SU-DHL-6 (cell line): ENCODE data around the gene RFXANK.
A peak's percentile ranks its signal among the peaks of the same experiment; 100 is the strongest.

Experiments used
- EZH2phosphoT487 ChIP-seq: fragments of 200-600 bp; sonication (generic), shearing (Covaris generic); conservative IDR thresholded peaks from 2 replicates; pipeline ENCODE4 v1.6.1; 2018; ENCODE audit warnings: mild to moderate bottlenecking, antibody characterized with exemption, low read length, moderate library complexity, mixed read lengths
- TF ChIP-seq, protein P1 (sequence below): fragments of 200-600 bp; sonication (generic); IDR thresholded peaks from one replicate; pipeline ENCODE4 v1.5.1; 2017; ENCODE audit warnings: antibody characterized with exemption, mild to moderate bottlenecking, low read length, moderate library complexity; ENCODE audit not compliant: insufficient read depth, poor library complexity, severe bottlenecking

DNA sequence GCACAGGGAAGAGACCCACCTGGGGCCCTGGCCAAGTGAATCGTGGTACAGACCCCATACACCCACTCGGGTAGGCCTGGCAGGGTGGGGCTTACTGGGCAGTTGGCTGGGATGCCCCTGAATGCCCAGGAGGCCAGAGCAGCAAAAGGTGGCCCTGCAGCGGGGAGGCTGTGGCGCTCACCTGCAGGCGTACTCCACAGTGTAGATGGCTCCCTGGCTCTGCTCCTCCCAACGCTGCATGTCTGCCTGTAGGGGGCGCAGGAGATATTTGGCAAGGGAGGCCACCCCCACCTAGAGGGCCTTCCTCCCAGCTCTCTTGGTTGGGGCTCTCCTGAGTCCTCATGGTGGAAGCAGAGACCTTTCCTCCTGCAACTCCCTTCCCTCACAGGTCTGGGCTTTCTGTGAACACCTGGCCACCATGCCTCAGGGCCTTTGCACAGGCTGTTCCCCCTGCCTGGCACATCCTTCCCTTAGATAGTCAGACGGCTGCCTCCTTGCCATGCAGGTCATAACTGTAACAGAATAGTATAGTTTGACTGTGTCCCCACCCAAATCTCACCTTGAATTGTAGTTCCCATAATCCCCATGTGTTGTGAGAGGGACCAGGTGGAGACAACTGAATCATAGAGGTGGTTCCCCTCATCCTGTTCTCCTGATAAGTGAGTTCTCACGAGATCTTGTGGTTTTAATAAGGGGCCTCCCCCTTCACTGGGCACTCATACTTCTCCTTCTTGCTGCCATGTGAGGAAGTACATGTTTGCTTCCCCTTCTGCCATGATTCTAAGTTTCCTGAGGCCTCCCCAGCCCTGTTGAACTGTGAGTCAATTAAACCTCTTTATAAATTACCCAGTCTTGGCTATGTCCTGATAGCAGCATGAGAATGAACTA lies 6.0 kb upstream of the RFXANK start:
- TF ChIP-seq, protein P1, sequence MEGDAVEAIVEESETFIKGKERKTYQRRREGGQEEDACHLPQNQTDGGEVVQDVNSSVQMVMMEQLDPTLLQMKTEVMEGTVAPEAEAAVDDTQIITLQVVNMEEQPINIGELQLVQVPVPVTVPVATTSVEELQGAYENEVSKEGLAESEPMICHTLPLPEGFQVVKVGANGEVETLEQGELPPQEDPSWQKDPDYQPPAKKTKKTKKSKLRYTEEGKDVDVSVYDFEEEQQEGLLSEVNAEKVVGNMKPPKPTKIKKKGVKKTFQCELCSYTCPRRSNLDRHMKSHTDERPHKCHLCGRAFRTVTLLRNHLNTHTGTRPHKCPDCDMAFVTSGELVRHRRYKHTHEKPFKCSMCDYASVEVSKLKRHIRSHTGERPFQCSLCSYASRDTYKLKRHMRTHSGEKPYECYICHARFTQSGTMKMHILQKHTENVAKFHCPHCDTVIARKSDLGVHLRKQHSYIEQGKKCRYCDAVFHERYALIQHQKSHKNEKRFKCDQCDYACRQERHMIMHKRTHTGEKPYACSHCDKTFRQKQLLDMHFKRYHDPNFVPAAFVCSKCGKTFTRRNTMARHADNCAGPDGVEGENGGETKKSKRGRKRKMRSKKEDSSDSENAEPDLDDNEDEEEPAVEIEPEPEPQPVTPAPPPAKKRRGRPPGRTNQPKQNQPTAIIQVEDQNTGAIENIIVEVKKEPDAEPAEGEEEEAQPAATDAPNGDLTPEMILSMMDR = peak; percentile 71
- TF ChIP-seq EZH2phosphoT487 = no peak
